GM12873 (cell line): ENCODE results near the gene THAP4.
A peak's percentile ranks its signal among the peaks of the same experiment; 100 is the strongest.

Source experiments
- CTCF ChIP-seq: IDR thresholded peaks from 2 replicates; pipeline ENCODE4 v1.5.1; 2012; ENCODE audit warnings: low read depth, mild to moderate bottlenecking, moderate library complexity, low read length, control low read depth; ENCODE audit not compliant: insufficient read depth; ENCODE audit errors: missing control alignments

Gene THAP4

GRCh38 chr2:241660593-241661213 lies 23.7 kb upstream of the THAP4 start:
- TF ChIP-seq CTCF = no peak

GRCh38 chr2:241659150-241659739 lies 22.3 kb upstream of the THAP4 start:
- TF ChIP-seq CTCF = peak; percentile 52

GRCh38 chr2:241658296-241658695 lies 21.3 kb upstream of the THAP4 start:
- no peak for TF ChIP-seq CTCF

GRCh38 chr2:241657786-241658254 lies 20.9 kb upstream of the THAP4 start:
- no peak for TF ChIP-seq CTCF

- TF ChIP-seq CTCF = no peak
Observed at GRCh38 chr2:241656190-241656741, 19.3 kb upstream of the THAP4 start.

- no peak for TF ChIP-seq CTCF
Observed at GRCh38 chr2:241655516-241656189, 18.7 kb upstream of the THAP4 start.

GRCh38 chr2:241654551-241654950 lies 17.6 kb upstream of the THAP4 start:
- TF ChIP-seq CTCF = no peak
